Right hindlimb (tissue), 1 donor: ENCODE data around the gene NIN.
A peak's percentile ranks its signal among the peaks of the same experiment; 100 is the strongest.

Source experiments
- DNase-seq: peaks from one replicate; pipeline ENCODE4 v3.0.0-alpha.2; 2018

Gene NIN

GRCh38 chr14:50790589-50790988 is 40.4 kb downstream of the NIN start:
- DNase-seq: no peak

GRCh38 chr14:50786751-50787464 is 44.1 kb downstream of the NIN start:
- no peak for DNase-seq

GRCh38 chr14:50785457-50786063 is 45.4 kb downstream of the NIN start:
- DNase-seq: no peak

GRCh38 chr14:50784683-50785456 is 46.1 kb downstream of the NIN start:
- no peak for DNase-seq

- DNase-seq: no peak
Observed at GRCh38 chr14:50783563-50783962, 47.4 kb downstream of the NIN start.

- no peak for DNase-seq
Observed at GRCh38 chr14:50780393-50780792, 50.6 kb downstream of the NIN start.

GRCh38 chr14:50778721-50779483 is 52.1 kb downstream of the NIN start:
- DNase-seq: no peak

- DNase-seq: no peak
Observed at GRCh38 chr14:50776522-50776921, 54.4 kb downstream of the NIN start.

GRCh38 chr14:50775357-50775756 is 55.6 kb downstream of the NIN start:
- no peak for DNase-seq

- DNase-seq: no peak
Observed at GRCh38 chr14:50774542-50775267, 56.3 kb downstream of the NIN start.

- peak; percentile 41 for DNase-seq
Observed at GRCh38 chr14:50773632-50774541, 57.1 kb downstream of the NIN start.

- DNase-seq: no peak
Observed at GRCh38 chr14:50772412-50772811, 58.5 kb downstream of the NIN start.

GRCh38 chr14:50770586-50770985 is 60.4 kb downstream of the NIN start:
- DNase-seq: no peak

GRCh38 chr14:50769863-50770500 is 61.0 kb downstream of the NIN start:
- DNase-seq: peak; percentile 62

- no peak for DNase-seq
Observed at GRCh38 chr14:50768680-50769079, 62.3 kb downstream of the NIN start.

GRCh38 chr14:50766338-50766886 is 64.5 kb downstream of the NIN start:
- no peak for DNase-seq

- no peak for DNase-seq
Observed at GRCh38 chr14:50763382-50764007, 67.5 kb downstream of the NIN start.

- no peak for DNase-seq
Observed at GRCh38 chr14:50762931-50763300, 68.0 kb downstream of the NIN start.

GRCh38 chr14:50762001-50762930 is 68.7 kb downstream of the NIN start:
- no peak for DNase-seq
